HCT116 (cell line): ENCODE data around the gene ZNF584.

ENCODE experiments used
- EZH2 ChIP-seq: fragments of 200-600 bp; sonication (generic); IDR thresholded peaks from 2 replicates; pipeline ENCODE4 v1.6.1; 2017; ENCODE audit warnings: antibody characterized with exemption, mixed run types
- EZH2phosphoT487 ChIP-seq: fragments of 200-600 bp; IDR thresholded peaks from 2 replicates; pipeline ENCODE4 v1.6.1; 2018; ENCODE audit warnings: antibody characterized with exemption, borderline replicate concordance
- JUND ChIP-seq: IDR thresholded peaks from 2 replicates; pipeline ENCODE4 v1.6.1; 2012
- MAX ChIP-seq: IDR thresholded peaks from 2 replicates; pipeline ENCODE4 v1.6.1; 2012
- POLR2A ChIP-seq: IDR thresholded peaks from 2 replicates; pipeline ENCODE4 v1.7.0; 2011; ENCODE audit warnings: borderline replicate concordance; ENCODE audit not compliant: insufficient read depth, insufficient read length; ENCODE audit errors: extremely low read depth
- POLR2AphosphoS5 ChIP-seq: IDR thresholded peaks from 2 replicates; pipeline ENCODE4 v1.6.1; 2011; ENCODE audit warnings: mild to moderate bottlenecking, low read depth, low read length, moderate library complexity
- RAD21 ChIP-seq: IDR thresholded peaks from 2 replicates; pipeline ENCODE4 v1.6.1; 2012; ENCODE audit warnings: low read depth, mild to moderate bottlenecking
- REST ChIP-seq: IDR thresholded peaks from 2 replicates; pipeline ENCODE4 v1.6.1; 2012; ENCODE audit warnings: low read depth
- SP1 ChIP-seq: IDR thresholded peaks from 2 replicates; pipeline ENCODE4 v1.6.1; 2012; ENCODE audit warnings: low read depth
- YY1 ChIP-seq: IDR thresholded peaks from 2 replicates; pipeline ENCODE4 v1.6.1; 2011; ENCODE audit warnings: low read length, low read depth, moderate library complexity, mild to moderate bottlenecking; ENCODE audit not compliant: insufficient replicate concordance; ENCODE audit errors: extremely low read depth
- TF ChIP-seq, protein P1 (sequence below), 3 experiments: fragments of 200-600 bp in 1 of 3; sonication (generic) in 1 of 3; IDR thresholded peaks in 2 of 3; conservative IDR thresholded peaks in 1 of 3; 2 replicates each; pipeline ENCODE4 v1.5.1; 2012 to 2017; ENCODE audit warnings: low read depth in 2 of 3, low read length in 2 of 3, antibody characterized with exemption in 1 of 3, borderline replicate concordance in 1 of 3, control low read depth in 1 of 3, mild to moderate bottlenecking in 1 of 3, mixed read lengths in 1 of 3, mixed run types in 1 of 3, moderate library complexity in 1 of 3; ENCODE audit not compliant: insufficient read depth in 1 of 3

GRCh38 chr19:58406818-58407657, 1.4 kb upstream of the ZNF584 start:
- TF ChIP-seq POLR2AphosphoS5 (peak; percentile 38; the same call in 1 of the 2 replicates), MAX (no peak), REST (no peak), YY1 (no peak), EZH2 (no peak), SP1 (no peak), POLR2A (no peak), EZH2phosphoT487 (no peak), RAD21 (no peak; the same call in 1 of the 2 replicates), JUND (no peak)
- TF ChIP-seq, protein P1, sequence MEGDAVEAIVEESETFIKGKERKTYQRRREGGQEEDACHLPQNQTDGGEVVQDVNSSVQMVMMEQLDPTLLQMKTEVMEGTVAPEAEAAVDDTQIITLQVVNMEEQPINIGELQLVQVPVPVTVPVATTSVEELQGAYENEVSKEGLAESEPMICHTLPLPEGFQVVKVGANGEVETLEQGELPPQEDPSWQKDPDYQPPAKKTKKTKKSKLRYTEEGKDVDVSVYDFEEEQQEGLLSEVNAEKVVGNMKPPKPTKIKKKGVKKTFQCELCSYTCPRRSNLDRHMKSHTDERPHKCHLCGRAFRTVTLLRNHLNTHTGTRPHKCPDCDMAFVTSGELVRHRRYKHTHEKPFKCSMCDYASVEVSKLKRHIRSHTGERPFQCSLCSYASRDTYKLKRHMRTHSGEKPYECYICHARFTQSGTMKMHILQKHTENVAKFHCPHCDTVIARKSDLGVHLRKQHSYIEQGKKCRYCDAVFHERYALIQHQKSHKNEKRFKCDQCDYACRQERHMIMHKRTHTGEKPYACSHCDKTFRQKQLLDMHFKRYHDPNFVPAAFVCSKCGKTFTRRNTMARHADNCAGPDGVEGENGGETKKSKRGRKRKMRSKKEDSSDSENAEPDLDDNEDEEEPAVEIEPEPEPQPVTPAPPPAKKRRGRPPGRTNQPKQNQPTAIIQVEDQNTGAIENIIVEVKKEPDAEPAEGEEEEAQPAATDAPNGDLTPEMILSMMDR (IDR thresholded peaks at IDR 0.05 in 2 of 3, conservative IDR thresholded peaks at IDR 0.05 in 1 of 3; ENCODE audit: borderline replicate concordance in 1 of 3, insufficient read depth in 1 of 3, low read depth in 2 of 3, low read length in 2 of 3), result peak in 2 of 3 experiments; percentile 61 to 73; a peak in 4 of 6 replicates
